Fibroblast of villous mesenchyme (primary cell): ENCODE measurements around the gene ZFP62. TPM values are rescaled to one million over a fixed set of nuclear protein-coding genes. Genes with fewer than 3 reads are reported as not detected.

ENCODE experiments used
- DNase-seq: peaks from one replicate; pipeline ENCODE4 v3.0.0-alpha.2; 2010; ENCODE audit warnings: low read depth
- H3K4me3 ChIP-seq: 2 replicates; pipeline ENCODE4 v1.5.1; 2011; ENCODE audit warnings: low read depth, mild to moderate bottlenecking, low read length
- CTCF ChIP-seq: IDR thresholded peaks from 2 replicates; pipeline ENCODE4 v1.5.1; 2012; ENCODE audit warnings: low read depth, mild to moderate bottlenecking, low read length; ENCODE audit not compliant: insufficient read depth
- total RNA-seq: library from RNA; depleted of rRNA; stranded (reverse); fragments of >200 nt; gene quantifications from 2 replicates; pipeline ENCODE4 v1.2.3, GENCODE V29; 2012

The ZFP62 gene
- total RNA-seq, 1 donor = 12.5 TPM

- DNase-seq = no peak
- TF ChIP-seq CTCF = no peak
- no peak overlapping the region for H3K4me3 ChIP-seq
Observed at GRCh38 chr5:180817893-180818674, 43.0 kb downstream of the ZFP62 start.

DNA sequence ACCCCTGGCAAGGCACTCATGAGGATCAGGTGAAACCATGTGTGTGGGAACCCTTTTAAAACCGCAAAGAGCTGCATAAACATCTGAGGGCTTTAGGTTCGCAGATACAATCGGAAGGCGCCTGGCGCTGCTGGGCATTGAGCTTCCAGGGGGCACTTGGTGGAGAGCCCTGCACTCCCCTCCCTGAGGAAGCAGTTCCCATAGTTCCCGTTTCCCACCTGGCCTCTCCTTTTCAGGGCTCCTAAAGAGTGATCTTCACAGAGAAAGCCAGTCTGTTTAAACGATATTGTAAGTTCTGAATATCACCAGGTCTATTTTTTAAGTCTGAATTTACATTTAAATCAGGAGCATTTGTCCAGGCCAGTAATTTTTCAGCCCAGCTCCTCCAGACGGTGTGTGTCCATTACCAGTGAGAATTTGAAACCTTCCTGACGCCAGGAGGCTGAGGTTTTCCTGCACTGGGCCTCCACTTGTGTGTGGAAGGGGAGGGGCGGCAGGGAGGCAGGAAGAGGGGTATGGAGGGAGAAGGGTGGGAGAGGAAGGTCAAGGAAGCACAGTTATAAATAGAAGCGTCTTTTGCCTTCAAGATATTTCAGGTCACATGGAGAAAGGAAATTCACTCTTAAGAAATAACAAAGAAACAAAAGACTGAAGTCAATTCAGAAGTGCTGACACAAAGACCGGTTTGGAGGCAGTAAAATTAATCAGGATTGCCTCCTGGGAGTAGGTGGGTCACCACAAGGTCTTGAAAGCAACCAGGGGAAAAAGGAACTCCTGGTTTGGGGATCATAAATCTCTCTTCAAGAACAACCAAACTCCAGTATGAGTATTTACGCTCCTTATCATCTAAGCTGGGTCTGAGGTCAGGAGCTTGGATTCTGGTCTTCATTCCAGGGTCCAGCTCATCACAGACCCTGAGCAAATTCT lies 44.2 kb downstream of the ZFP62 start:
- peak; percentile 69 for DNase-seq
- no peak for TF ChIP-seq CTCF
- no peak overlapping the region for H3K4me3 ChIP-seq

- no peak for DNase-seq
- H3K4me3 ChIP-seq = no peak overlapping the region
- no peak for TF ChIP-seq CTCF
Observed at GRCh38 chr5:180815293-180815917, 45.7 kb downstream of the ZFP62 start.

DNA sequence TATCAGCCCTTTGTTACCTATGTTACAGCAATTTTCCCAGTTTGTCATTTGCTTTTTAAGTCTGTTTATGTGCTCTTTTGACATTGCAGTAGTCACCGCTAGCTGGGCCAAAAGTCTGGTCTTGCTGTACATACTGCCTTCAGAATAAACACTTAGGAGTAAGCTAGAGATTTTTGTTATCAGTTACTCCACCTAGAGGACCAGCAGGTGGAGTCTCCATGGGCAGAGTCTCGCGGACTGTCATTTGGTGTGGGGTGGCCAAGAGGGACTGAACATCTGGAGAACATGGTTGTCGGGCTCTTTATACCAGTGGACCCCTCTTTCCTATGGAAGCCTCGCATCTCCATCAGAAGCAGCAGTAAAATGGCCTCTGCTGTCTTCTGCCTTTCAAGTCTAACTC lies 47.7 kb downstream of the ZFP62 start:
- DNase-seq = no peak
- no peak overlapping the region for H3K4me3 ChIP-seq
- no peak for TF ChIP-seq CTCF

- no peak for DNase-seq
- TF ChIP-seq CTCF = no peak
- H3K4me3 ChIP-seq = no peak overlapping the region
Observed at GRCh38 chr5:180811623-180812124, 49.4 kb downstream of the ZFP62 start.

- no peak for DNase-seq
- no peak for TF ChIP-seq CTCF
- peak overlapping the region; percentile 90 for H3K4me3 ChIP-seq
Observed at GRCh38 chr5:180810959-180811622, 50.0 kb downstream of the ZFP62 start.
